ENCODE results near the gene ELFN1. TPM values are rescaled to one million over a fixed set of nuclear protein-coding genes. Genes with fewer than 3 reads are reported as not detected.
A peak's percentile ranks its signal among the peaks of the same experiment; 100 is the strongest.

Gene ELFN1
- total RNA-seq, 1 donor from 2014 or later, result 12.0 TPM

- intact Hi-C loops (cut with micrococcal nuclease), result no loop called here
- DNase-seq (no peak), ATAC-seq (no peak)
These were observed 20.4 kb downstream of the ELFN1 start for GRCh38 chr7:1690359-1690958.

- no peak for DNase-seq
- intact Hi-C loops (cut with micrococcal nuclease), result no loop called here
- no peak for ATAC-seq
These were observed 21.0 kb downstream of the ELFN1 start for GRCh38 chr7:1691096-1691495.

- ATAC-seq (peak; percentile 90), DNase-seq (peak; percentile 82)
- intact Hi-C loops (cut with micrococcal nuclease), result no loop called here
These were observed 21.8 kb downstream of the ELFN1 start for GRCh38 chr7:1691601-1692514.

GRCh38 chr7:1692515-1693418, 22.7 kb downstream of the ELFN1 start:
- no peak for ATAC-seq
- intact Hi-C loops (cut with micrococcal nuclease), result no loop called here
- DNase-seq, result no peak

GRCh38 chr7:1693419-1693990, 23.4 kb downstream of the ELFN1 start:
- ATAC-seq (no peak), DNase-seq (peak; percentile 32)
- intact Hi-C loops (cut with micrococcal nuclease), result no loop called here

- intact Hi-C loops (cut with micrococcal nuclease), result no loop called here
- no peak for ATAC-seq
- DNase-seq, result peak; percentile 33
These were observed 24.0 kb downstream of the ELFN1 start for GRCh38 chr7:1693991-1694524.

GRCh38 chr7:1694611-1695511, 24.8 kb downstream of the ELFN1 start:
- intact Hi-C loops (cut with micrococcal nuclease), result no loop called here
- peak; percentile 43 for DNase-seq
- ATAC-seq, result peak; percentile 56

- DNase-seq (peak; percentile 5), ATAC-seq (no peak)
- intact Hi-C loops (cut with micrococcal nuclease), result no loop called here
These were observed 25.9 kb downstream of the ELFN1 start for GRCh38 chr7:1695800-1696454.

GRCh38 chr7:1696671-1697498, 26.8 kb downstream of the ELFN1 start:
- intact Hi-C loops (cut with micrococcal nuclease), result no loop called here
- ATAC-seq (no peak), DNase-seq (peak; percentile 18)

- ATAC-seq (no peak), DNase-seq (peak; percentile 18)
- intact Hi-C loops (cut with micrococcal nuclease), result no loop called here
These were observed 27.5 kb downstream of the ELFN1 start for GRCh38 chr7:1697499-1698125.

- DNase-seq (no peak), ATAC-seq (no peak)
- intact Hi-C loops (cut with micrococcal nuclease), result no loop called here
These were observed 28.1 kb downstream of the ELFN1 start for GRCh38 chr7:1698201-1698600.

- DNase-seq, result no peak
- ATAC-seq, result no peak
- intact Hi-C loops (cut with micrococcal nuclease), result no loop called here
These were observed 28.9 kb downstream of the ELFN1 start for GRCh38 chr7:1698951-1699350.

GRCh38 chr7:1700086-1700485, 30.0 kb downstream of the ELFN1 start:
- intact Hi-C loops (cut with micrococcal nuclease), result no loop called here
- peak; percentile 8 for DNase-seq
- ATAC-seq, result no peak

GRCh38 chr7:1700536-1701333, 30.7 kb downstream of the ELFN1 start:
- ATAC-seq (no peak), DNase-seq (peak; percentile 7)

GRCh38 chr7:1702652-1703051, 32.6 kb downstream of the ELFN1 start:
- DNase-seq (no peak), ATAC-seq (no peak)
- intact Hi-C loops (cut with micrococcal nuclease), result no loop called here

More at GRCh38 chr7:1700536-1701333, 30.7 kb downstream of the ELFN1 start:
- intact Hi-C loops (cut with micrococcal nuclease), result no loop called here

Measured in left ventricle myocardium superior (tissue), 1 donor.